ENCODE results near the gene LAMA1.

LAMA1 gene

GRCh38 chr18:6956495-6956894 is 161.1 kb downstream of the LAMA1 start:
- H3K27ac ChIP-seq (ENCODE audit: low read depth, low read length), result no peak overlapping the region
- no peaks in the 10 kb centered on the region for H3K9me2 ChIP-seq (replicated peaks; ENCODE audit: control insufficient read depth, low read length)

GRCh38 chr18:6955304-6955703 is 162.3 kb downstream of the LAMA1 start:
- Histone ChIP-seq H3K27ac (ENCODE audit: low read depth, low read length) (no peak overlapping the region), H3K9me2 (replicated peaks; ENCODE audit: control insufficient read depth, low read length) (no peaks in the 10 kb centered on the region), H3K4me2 (ENCODE audit: low read length) (no peak overlapping the region), H3F3A (ENCODE audit: control insufficient read depth, insufficient read depth) (no peaks in the 10 kb centered on the region), H3K36me3 (ENCODE audit: control insufficient read depth, low read length) (no peaks in the 10 kb centered on the region), H3K9me3 (ENCODE audit: control insufficient read depth, insufficient read depth, low read length) (peaks cover 3% of the 10 kb centered on the region; the same call in 1 of the 2 replicates), H4K20me1 (ENCODE audit: control insufficient read depth, insufficient read depth, low read depth, low read length) (no peaks in the 10 kb centered on the region), H3K27me3 (ENCODE audit: control insufficient read depth, low read length) (no peaks in the 10 kb centered on the region), H3K4me1 (ENCODE audit: control insufficient read depth, low read length) (no peaks in the 10 kb centered on the region), H3K4me3 (ENCODE audit: low read length) (no peak overlapping the region), H3K79me2 (ENCODE audit: control insufficient read depth, low read length) (no peaks in the 10 kb centered on the region)
- TF ChIP-seq EZH2phosphoT487 (IDR thresholded peaks at IDR 0.05; ENCODE audit: borderline replicate concordance, low read length) (no peak), CTCF (IDR thresholded peaks at IDR 0.05; ENCODE audit: low read depth, low read length, poor library complexity, severe bottlenecking) (no peak)

More at GRCh38 chr18:6956495-6956894, 161.1 kb downstream of the LAMA1 start:
- no peaks in the 10 kb centered on the region for H3K27me3 ChIP-seq (ENCODE audit: control insufficient read depth, low read length)
- H3K4me3 ChIP-seq (ENCODE audit: low read length), result no peak overlapping the region
- no peaks in the 10 kb centered on the region for H3K36me3 ChIP-seq (ENCODE audit: control insufficient read depth, low read length)
- H3K9me3 ChIP-seq (ENCODE audit: control insufficient read depth, insufficient read depth, low read length), result peaks cover 3% of the 10 kb centered on the region; the same call in 1 of the 2 replicates
- no peaks in the 10 kb centered on the region for H4K20me1 ChIP-seq (ENCODE audit: control insufficient read depth, insufficient read depth, low read depth, low read length)
- TF ChIP-seq EZH2phosphoT487 (IDR thresholded peaks at IDR 0.05; ENCODE audit: borderline replicate concordance, low read length) (no peak), CTCF (IDR thresholded peaks at IDR 0.05; ENCODE audit: low read depth, low read length, poor library complexity, severe bottlenecking) (no peak)
- no peaks in the 10 kb centered on the region for H3K4me1 ChIP-seq (ENCODE audit: control insufficient read depth, low read length)
- no peak overlapping the region for H3K4me2 ChIP-seq (ENCODE audit: low read length)
- no peaks in the 10 kb centered on the region for H3F3A ChIP-seq (ENCODE audit: control insufficient read depth, insufficient read depth)
- H3K79me2 ChIP-seq (ENCODE audit: control insufficient read depth, low read length), result no peaks in the 10 kb centered on the region

GRCh38 chr18:6954501-6954900 is 163.1 kb downstream of the LAMA1 start:
- no peaks in the 10 kb centered on the region for H3K9me2 ChIP-seq (replicated peaks; ENCODE audit: control insufficient read depth, low read length)
- no peak overlapping the region for H3K4me2 ChIP-seq (ENCODE audit: low read length)
- no peaks in the 10 kb centered on the region for H3K4me1 ChIP-seq (ENCODE audit: control insufficient read depth, low read length)
- H3F3A ChIP-seq (ENCODE audit: control insufficient read depth, insufficient read depth), result no peaks in the 10 kb centered on the region
- H3K27ac ChIP-seq (ENCODE audit: low read depth, low read length), result no peak overlapping the region
- H3K79me2 ChIP-seq (ENCODE audit: control insufficient read depth, low read length), result no peaks in the 10 kb centered on the region
- no peaks in the 10 kb centered on the region for H3K36me3 ChIP-seq (ENCODE audit: control insufficient read depth, low read length)
- H4K20me1 ChIP-seq (ENCODE audit: control insufficient read depth, insufficient read depth, low read depth, low read length), result no peaks in the 10 kb centered on the region
- TF ChIP-seq EZH2phosphoT487 (IDR thresholded peaks at IDR 0.05; ENCODE audit: borderline replicate concordance, low read length) (no peak), CTCF (IDR thresholded peaks at IDR 0.05; ENCODE audit: low read depth, low read length, poor library complexity, severe bottlenecking) (no peak)
- no peak overlapping the region for H3K4me3 ChIP-seq (ENCODE audit: low read length)
- H3K27me3 ChIP-seq (ENCODE audit: control insufficient read depth, low read length), result no peaks in the 10 kb centered on the region
- peaks cover 3% of the 10 kb centered on the region; the same call in 1 of the 2 replicates for H3K9me3 ChIP-seq (ENCODE audit: control insufficient read depth, insufficient read depth, low read length)
